NCI-H345 (cell line): ENCODE measurements around the gene MAPK1IP1L.

ENCODE experiments used
- DNase-seq: peaks from one replicate; lab custom pipeline; 2025; lab: John Stamatoyannopoulos, UW

MAPK1IP1L gene

GRCh38 chr14:55097881-55098560 lies 46.6 kb downstream of the MAPK1IP1L start:
- DNase-seq: no peak

DNA sequence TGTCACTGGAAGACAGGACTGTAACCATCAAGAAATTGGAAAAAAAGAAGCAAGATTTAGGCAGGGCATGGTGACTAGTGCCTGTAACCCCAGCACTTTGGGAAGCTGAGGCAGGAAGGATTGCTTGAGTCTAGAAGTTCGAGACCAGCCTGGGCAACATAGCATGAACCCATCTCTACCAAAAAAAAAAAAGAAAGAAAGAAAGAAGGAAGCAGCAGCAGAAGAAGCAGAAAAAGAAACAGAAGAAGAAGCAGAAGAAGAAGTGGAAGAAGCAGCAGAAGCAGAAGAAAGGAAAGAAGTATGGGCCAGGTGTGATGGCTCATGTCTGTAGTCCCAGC lies 47.1 kb downstream of the MAPK1IP1L start:
- DNase-seq: no peak

GRCh38 chr14:55099756-55100155 lies 48.3 kb downstream of the MAPK1IP1L start:
- DNase-seq: no peak

DNA sequence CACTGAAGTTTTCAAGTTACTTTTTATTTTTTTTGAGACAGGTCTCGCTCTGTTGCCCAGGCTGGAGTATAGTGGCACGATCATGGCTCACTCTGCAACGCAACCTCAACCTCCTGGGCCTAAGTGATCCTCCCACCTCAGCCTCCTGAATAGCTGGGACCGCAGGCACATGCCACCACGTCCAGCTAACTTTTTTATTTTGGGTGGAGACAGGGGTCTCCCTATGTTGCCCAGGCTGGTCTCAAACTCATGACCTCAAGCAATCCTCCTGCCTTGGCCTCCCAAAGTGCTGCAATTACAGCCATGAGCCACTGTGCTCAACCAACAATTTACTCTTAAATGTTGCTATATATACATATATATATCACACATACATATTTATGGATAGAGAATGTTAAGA lies 50.3 kb downstream of the MAPK1IP1L start:
- no peak for DNase-seq

- DNase-seq: peak; percentile 84
Measured at GRCh38 chr14:55102141-55102621, 50.7 kb downstream of the MAPK1IP1L start.

DNA sequence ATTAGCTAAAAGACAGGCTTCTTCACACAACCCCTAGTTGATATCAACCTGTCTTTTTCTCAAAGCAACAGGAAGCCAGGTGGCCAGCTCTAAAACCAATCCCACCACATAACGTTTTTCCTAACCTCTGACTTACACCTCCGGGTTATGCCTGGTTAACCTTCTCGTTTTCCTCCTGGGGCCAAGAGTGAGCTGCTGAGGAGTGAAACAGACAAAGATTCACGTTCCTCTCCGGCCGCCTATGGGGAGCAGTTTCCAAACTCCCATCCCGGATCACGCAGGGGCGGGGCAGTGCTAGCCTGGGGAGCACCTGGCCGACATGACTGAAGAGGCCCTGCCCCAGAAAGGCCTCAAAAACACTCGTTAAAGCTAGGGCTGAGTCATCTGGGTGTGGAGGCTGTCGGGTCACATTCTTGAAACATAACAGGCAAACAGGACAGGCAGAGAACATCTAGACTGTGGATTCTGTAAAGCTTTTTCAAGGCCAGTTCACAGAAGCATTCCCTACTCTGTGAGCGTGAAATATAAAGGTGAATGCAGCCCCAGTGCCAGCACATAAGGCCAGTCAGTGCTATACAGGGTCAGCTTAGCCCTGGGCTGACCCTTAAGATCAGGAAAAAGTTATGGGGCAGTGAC lies 51.7 kb downstream of the MAPK1IP1L start:
- peak; percentile 27 for DNase-seq

DNA sequence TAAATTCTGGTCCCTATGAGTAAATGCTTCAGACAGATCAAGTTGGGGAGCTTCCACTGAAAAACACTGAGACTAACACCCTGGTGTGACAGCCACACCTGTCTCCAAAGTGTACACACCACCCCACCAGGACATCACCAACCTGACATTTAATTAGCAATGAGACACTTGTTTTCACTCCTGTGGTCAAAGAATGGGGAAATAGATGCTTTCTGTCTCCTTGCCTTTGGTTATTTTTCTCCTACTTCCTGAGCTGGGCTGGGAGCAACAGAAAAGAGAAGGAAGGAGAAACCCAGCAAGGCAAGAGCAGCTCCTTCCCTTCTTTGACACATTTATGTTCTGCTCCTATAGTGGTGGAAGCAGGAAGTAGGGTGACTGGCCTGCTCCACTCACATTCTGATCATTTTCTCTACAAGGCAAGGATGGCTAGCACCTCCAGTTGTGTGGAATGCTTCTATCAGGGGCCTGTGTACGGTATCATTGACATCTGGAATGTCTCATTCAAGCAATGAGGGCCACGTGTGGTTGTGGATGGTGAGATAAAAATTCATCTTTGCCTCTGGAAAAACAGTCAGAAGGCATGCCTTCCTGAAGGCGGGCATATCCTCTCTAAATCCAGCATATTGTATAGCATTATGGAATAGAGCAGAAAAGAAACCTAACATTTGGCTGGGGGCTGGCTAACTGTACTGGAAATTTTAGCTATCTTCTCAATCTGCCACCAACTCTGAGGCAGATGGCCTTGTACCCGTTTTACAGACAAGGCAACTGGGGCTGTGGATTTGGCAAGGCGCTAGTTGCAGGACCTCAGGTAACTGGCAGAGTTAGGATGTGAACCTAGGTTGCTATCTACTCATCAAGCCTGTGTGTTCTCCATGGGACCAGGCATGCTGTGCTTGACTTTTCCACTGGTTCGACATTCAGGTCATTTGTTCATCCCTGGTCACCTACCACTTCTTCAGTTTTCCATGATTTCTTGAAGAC lies 52.8 kb downstream of the MAPK1IP1L start:
- DNase-seq: no peak

- DNase-seq: no peak
Measured at GRCh38 chr14:55105991-55106390, 54.5 kb downstream of the MAPK1IP1L start.

DNA sequence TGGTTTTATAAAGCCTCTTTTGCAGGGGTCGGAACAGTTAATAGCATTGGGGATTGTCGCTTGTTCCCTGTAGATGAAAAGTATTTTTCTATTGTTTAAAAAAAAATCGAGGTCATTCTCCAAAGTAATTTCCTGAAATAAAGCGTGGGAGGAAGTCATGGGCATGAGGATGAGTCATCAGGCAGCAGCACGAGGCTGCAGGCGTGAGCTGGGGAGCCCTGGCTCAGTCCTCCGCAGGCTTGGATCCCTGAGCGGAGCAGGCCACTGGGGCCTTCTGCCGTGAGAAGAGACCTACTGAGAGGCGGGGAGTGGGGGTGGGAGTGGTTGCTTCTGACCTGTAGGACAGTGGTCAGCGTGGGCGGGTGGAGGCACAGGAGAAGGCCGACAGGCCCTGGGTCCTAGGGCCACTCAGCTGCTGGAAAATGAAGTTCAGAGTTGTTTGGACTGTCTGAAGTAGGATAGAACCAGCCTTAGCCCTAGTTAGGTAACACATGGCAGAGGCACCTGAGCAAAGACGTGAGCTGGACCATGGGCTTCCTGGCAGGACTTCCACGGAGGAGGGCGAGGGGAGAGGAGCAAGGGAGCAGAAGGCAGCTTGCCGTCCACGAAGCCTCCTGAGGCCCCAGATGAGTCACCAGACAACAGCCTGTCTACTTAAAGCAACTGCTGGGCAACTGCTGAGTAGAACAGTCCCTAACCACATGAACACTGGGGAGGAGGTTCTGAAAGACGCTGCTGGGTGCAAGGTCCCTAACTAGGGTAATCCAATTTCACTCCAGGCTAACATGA lies 56.5 kb downstream of the MAPK1IP1L start:
- no peak for DNase-seq

- no peak for DNase-seq
Measured at GRCh38 chr14:55109836-55110235, 58.4 kb downstream of the MAPK1IP1L start.

- DNase-seq: peak; percentile 74
Measured at GRCh38 chr14:55111122-55111708, 59.8 kb downstream of the MAPK1IP1L start.

GRCh38 chr14:55114720-55115119 lies 63.3 kb downstream of the MAPK1IP1L start:
- no peak for DNase-seq

DNA sequence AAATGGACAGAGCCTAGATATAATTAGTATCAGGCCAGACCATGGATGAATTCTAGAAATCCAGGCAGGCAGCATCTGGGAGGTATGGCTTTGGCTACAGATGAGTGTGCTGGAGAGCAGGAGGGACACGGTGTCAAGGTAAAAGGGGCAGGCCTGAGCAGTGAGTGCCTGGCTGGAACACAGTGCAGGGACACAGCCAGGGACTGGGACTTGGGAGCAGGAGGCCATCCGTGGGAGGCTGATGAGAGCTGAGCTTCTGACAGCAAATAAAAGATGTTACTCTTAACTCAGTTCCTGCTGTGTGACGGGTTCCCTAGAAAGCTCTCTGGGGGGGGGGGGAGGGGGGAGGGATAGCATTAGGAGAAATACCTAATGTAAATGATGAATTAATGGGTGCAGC lies 64.0 kb downstream of the MAPK1IP1L start:
- no peak for DNase-seq

DNA sequence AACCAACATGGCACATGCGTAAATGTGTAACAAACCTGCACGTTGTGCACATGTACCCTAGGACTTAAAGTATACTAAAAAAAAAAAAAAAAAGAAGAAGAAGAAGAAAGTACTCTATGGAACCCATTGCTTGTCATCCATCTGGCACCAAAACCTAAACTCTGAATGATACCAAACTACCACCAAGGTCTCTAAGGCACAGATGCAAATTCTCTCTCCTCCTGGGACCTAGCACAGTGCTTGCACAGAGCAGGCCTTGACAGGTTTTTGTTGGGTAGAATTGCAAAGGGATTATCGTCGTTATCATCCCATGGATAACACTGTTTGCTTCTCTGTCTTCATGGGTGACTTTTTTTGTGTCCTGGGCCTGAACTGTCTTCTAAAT lies 64.4 kb downstream of the MAPK1IP1L start:
- DNase-seq: no peak

GRCh38 chr14:55116246-55117030 lies 65.0 kb downstream of the MAPK1IP1L start:
- no peak for DNase-seq

GRCh38 chr14:55117803-55118441 lies 66.5 kb downstream of the MAPK1IP1L start:
- no peak for DNase-seq

GRCh38 chr14:55118761-55119160 lies 67.3 kb downstream of the MAPK1IP1L start:
- no peak for DNase-seq
